Progenitor cell of endocrine pancreas (in vitro differentiated cells): ENCODE data around the gene HDX. TPM values are rescaled to one million over a fixed set of nuclear protein-coding genes. Genes with fewer than 3 reads are reported as not detected.
"Not testable (repeated sequence)": the region's sequence is repeated elsewhere in the genome, so short reads cannot be mapped to it uniquely, and the experiment has no call there.

Experiments used
- DNase-seq: peaks from one replicate; pipeline ENCODE4 v3.0.0; 2021; ENCODE audit warnings: low spot score; ENCODE audit not compliant: unreplicated experiment
- H3K27ac Mint-ChIP-seq: 2 replicates; pipeline ENCODE4 v1.8.0; 2021; ENCODE audit warnings: mild to moderate bottlenecking, moderate library complexity, mixed read lengths
- H3K27me3 Mint-ChIP-seq: 2 replicates; pipeline ENCODE4 v1.8.0; 2021; ENCODE audit warnings: mixed read lengths
- H3K36me3 Mint-ChIP-seq: 2 replicates; pipeline ENCODE4 v1.8.0; 2022; ENCODE audit warnings: mixed read lengths; ENCODE audit not compliant: insufficient read depth
- H3K4me1 Mint-ChIP-seq: 2 replicates; pipeline ENCODE4 v1.8.0; 2021; ENCODE audit warnings: low read depth, mixed read lengths
- H3K4me3 Mint-ChIP-seq: 2 replicates; pipeline ENCODE4 v1.8.0; 2021; ENCODE audit warnings: low read depth, mild to moderate bottlenecking, moderate library complexity, mixed read lengths
- H3K9me3 Mint-ChIP-seq: 2 replicates; pipeline ENCODE4 v1.8.0; 2021; ENCODE audit warnings: low read depth, mixed read lengths
- long read RNA-seq: library from polyadenylated mRNA; unstranded; transcript quantifications from one replicate; pipeline ENCODE4 v2.0.0, GENCODE V29; 2020
- total RNA-seq: library from RNA; stranded (reverse); gene quantifications from 2 replicates; pipeline ENCODE4 v1.2.1, GENCODE V29; 2021
- TF ChIP-seq, protein P1 (sequence below): fragments of 200-600 bp; sonication (generic); IDR thresholded peaks from one replicate; pipeline ENCODE4 v1.5.0; 2021; ENCODE audit warnings: antibody characterized with exemption, mild to moderate bottlenecking; ENCODE audit not compliant: unreplicated experiment

HDX gene, protein sequence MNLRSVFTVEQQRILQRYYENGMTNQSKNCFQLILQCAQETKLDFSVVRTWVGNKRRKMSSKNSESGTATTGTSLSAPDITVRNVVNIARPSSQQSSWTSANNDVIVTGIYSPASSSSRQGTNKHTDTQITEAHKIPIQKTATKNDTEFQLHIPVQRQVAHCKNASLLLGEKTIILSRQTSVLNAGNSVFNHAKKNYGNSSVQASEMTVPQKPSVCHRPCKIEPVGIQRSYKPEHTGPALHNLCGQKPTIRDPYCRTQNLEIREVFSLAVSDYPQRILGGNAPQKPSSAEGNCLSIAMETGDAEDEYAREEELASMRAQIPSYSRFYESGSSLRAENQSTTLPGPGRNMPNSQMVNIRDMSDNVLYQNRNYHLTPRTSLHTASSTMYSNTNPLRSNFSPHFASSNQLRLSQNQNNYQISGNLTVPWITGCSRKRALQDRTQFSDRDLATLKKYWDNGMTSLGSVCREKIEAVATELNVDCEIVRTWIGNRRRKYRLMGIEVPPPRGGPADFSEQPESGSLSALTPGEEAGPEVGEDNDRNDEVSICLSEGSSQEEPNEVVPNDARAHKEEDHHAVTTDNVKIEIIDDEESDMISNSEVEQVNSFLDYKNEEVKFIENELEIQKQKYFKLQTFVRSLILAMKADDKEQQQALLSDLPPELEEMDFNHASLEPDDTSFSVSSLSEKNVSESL
- total RNA-seq, result 10.3 and 12.7 TPM in 2 replicates
- long read RNA-seq, full-length matches to known transcripts, result 18 of 48 reads
- long read RNA-seq, partial matches to known transcripts, result 10 of 48 reads
- long read RNA-seq, other reads (novel, unspliced or antisense), result 20 of 48 reads

DNA sequence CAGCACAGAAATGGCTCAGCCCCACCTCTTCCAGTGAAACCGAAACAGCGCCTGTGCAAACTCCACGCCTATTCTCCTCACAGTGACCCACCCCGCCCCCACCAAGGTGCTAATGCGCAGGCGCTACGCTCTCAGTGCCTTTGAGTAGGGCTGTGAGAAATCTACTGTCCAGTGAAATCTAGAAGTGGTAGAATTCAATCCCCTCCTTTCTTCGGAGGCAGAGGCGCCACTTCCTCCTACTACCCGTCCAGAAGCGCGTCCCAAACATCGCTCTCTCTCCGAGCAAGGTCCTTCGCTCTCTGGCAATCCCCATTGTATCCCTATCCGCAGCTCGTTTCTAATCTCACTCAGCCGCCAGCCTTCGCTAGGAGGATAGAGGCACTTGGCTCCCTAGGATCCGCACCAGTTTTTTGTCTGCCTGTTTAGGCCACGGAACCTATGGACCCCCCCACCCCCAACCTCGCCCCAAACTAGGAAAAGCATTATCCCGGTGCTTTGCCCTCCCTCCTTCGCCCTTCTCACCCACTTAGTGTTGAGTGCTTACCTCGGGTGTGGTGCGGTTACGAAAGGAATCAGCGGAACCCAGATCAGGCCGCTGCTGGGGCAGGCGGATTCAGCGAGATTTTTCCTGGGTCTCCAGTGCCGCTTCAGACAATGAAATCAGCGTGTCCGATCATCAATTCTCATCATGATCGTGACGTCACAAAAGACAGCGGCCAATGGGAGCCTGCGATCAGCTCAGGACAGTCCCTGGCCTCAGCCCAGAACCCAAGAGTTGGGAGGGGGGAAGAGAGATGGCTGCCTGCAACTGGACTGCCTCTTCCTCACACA lies at the start of gene HDX:
Gene HDX (minus strand): TSS at position 656 of the 831 bp plus-strand sequence. CDS start 27,056 bp downstream, outside the sequence.
- H3K27ac Mint-ChIP-seq, result peak within 1 kb of the TSS; percentile 100
- H3K36me3 Mint-ChIP-seq, result no peaks in the 10 kb centered on the region
- H3K4me3 Mint-ChIP-seq, result peak within 1 kb of the TSS; percentile 95
- no peaks in the 10 kb centered on the region for H3K27me3 Mint-ChIP-seq
- peak; percentile 53 for DNase-seq
- H3K4me1 Mint-ChIP-seq, result peaks cover 1% of the 10 kb centered on the region
- H3K9me3 Mint-ChIP-seq, result peaks cover 2% of the 10 kb centered on the region
- TF ChIP-seq, protein P1, sequence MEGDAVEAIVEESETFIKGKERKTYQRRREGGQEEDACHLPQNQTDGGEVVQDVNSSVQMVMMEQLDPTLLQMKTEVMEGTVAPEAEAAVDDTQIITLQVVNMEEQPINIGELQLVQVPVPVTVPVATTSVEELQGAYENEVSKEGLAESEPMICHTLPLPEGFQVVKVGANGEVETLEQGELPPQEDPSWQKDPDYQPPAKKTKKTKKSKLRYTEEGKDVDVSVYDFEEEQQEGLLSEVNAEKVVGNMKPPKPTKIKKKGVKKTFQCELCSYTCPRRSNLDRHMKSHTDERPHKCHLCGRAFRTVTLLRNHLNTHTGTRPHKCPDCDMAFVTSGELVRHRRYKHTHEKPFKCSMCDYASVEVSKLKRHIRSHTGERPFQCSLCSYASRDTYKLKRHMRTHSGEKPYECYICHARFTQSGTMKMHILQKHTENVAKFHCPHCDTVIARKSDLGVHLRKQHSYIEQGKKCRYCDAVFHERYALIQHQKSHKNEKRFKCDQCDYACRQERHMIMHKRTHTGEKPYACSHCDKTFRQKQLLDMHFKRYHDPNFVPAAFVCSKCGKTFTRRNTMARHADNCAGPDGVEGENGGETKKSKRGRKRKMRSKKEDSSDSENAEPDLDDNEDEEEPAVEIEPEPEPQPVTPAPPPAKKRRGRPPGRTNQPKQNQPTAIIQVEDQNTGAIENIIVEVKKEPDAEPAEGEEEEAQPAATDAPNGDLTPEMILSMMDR, result no peak

DNA sequence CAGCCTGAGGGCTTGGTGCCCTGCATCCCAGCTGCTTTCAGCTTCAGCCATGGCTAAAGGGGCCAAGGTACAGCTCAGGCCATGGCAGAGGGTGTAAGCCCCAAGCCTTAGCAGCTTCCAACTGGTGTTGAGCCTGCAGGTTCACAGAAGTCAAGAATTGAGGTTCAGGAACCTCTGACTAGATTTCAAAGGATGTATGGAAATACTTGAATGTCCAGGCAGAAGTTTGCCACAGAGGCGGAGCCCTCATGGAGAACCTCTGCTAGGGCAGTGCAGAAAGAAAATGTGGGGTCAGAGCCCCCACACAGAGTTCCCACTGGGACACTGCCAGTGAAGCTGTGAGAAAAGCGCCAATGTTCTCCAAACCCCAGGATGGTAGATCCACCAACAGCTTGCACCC lies 39.1 kb upstream of the HDX start:
- H3K9me3 Mint-ChIP-seq, result peaks cover 38% of the 10 kb centered on the region
- not testable (repeated sequence) for H3K4me3 Mint-ChIP-seq, H3K4me1 Mint-ChIP-seq, DNase-seq, H3K27ac Mint-ChIP-seq, H3K27me3 Mint-ChIP-seq, H3K36me3 Mint-ChIP-seq

GRCh38 chrX:84537627-84538026 lies 35.4 kb upstream of the HDX start:
- not testable (repeated sequence) for H3K36me3 Mint-ChIP-seq, DNase-seq, H3K27ac Mint-ChIP-seq, H3K4me3 Mint-ChIP-seq, H3K4me1 Mint-ChIP-seq, H3K27me3 Mint-ChIP-seq
- H3K9me3 Mint-ChIP-seq, result peaks cover 37% of the 10 kb centered on the region

DNA sequence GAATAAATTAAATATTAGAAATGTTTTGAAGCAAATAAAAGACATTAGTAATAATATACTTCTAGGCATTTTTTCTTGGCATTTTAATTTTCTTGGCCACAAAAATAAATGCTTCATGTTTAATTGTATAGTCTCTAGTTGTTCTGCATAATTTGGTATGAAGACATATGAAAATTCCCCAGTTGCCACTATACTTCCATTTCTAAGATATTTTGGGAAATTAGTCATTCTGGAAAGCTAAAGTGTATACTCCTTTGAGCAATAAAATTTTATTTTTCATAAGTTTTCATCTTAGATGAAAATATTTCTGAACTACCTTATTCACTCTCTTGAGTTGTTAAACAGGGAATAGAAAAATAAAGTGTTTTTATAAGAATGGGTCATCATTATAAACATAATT lies 13.8 kb downstream of the HDX start:
- Mint-ChIP-seq H3K4me1 (no peaks in the 10 kb centered on the region), H3K27me3 (no peaks in the 10 kb centered on the region), H3K4me3 (no peak overlapping the region), H3K36me3 (peaks cover 26% of the 10 kb centered on the region), H3K27ac (no peak overlapping the region), H3K9me3 (peaks cover 32% of the 10 kb centered on the region)
- DNase-seq, result no peak
- TF ChIP-seq, protein P1, result no peak

DNA sequence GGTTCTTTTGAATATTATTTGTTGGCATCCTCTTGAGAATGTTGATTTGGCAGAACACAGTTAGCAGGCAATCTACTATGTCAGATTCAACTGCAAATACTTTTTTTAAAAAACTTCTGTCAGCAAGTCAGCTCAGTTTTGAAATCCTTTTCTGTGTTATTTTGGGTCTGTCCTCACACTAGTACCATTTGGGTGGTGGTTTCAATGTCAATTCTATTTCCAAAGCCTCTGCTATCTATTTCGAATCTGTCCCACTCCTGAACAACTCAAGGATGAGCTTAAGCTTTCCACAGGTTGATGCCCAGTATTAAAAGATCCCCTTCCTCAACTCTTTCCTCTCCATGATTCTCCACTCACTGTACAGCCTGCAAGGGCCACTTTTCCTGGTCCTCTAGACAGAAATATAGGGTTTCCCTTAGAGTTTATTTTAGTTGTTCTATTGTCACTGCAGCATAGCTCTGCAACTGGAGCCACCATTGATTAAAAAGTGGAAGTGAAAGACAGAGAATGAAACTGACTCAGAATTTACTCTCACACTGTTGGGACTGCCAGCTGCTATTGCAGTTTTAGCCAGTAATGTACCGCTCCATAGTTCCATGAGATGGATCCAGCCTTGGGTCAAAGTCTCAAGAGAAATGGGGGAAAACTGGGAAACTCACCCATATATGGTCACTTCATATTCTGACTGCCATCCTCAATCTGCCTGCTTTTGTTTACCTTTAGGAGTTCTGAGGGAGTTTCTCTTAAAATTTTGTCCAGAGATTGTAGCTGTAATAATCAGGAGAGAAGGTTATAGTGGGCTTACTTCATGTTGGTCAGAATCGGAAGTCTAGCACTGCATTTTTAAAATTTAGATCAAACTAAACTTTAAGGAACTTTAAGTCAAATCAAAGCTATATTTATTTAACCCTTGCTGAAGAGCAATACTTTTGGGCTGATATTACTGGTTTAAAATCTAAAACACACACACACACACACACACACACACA lies 14.6 kb downstream of the HDX start:
- H3K4me3 Mint-ChIP-seq, result no peak overlapping the region

More for the DNA sequence above, 14.6 kb downstream of the HDX start:
- no peak for DNase-seq
- TF ChIP-seq, protein P1, result no peak
- Mint-ChIP-seq H3K27ac (no peak overlapping the region), H3K9me3 (peaks cover 33% of the 10 kb centered on the region), H3K36me3 (peaks cover 33% of the 10 kb centered on the region), H3K27me3 (no peaks in the 10 kb centered on the region), H3K4me1 (no peaks in the 10 kb centered on the region)
